KMS-11 (cell line): ENCODE results near the gene GP9.

ENCODE experiments used
- H2AFZ ChIP-seq: fragments of 200-600 bp; sonication (generic); 2 replicates; pipeline ENCODE4 v1.6.1; 2016; ENCODE audit warnings: antibody characterized with exemption, mixed run types, low read depth
- H3K27ac ChIP-seq: fragments of 200-600 bp; sonication (generic); 2 replicates; pipeline ENCODE4 v1.6.1; 2016; ENCODE audit warnings: mild to moderate bottlenecking, mixed run types
- H3K27me3 ChIP-seq: fragments of 200-600 bp; sonication (generic); 2 replicates; pipeline ENCODE4 v1.6.1; 2017; ENCODE audit warnings: mild to moderate bottlenecking, low read depth, mixed run types, moderate library complexity; ENCODE audit not compliant: insufficient read depth
- H3K36me3 ChIP-seq: fragments of 200-600 bp; sonication (generic); 2 replicates; pipeline ENCODE4 v1.6.1; 2017; ENCODE audit warnings: mild to moderate bottlenecking, mixed run types; ENCODE audit not compliant: insufficient read depth
- H3K4me1 ChIP-seq: fragments of 200-600 bp; sonication (generic); 2 replicates; pipeline ENCODE4 v1.6.1; 2016; ENCODE audit warnings: mild to moderate bottlenecking, low read depth, mixed run types; ENCODE audit not compliant: poor library complexity, severe bottlenecking
- H3K4me2 ChIP-seq: fragments of 200-600 bp; sonication (generic); 2 replicates; pipeline ENCODE4 v1.7.0; 2016; ENCODE audit warnings: mild to moderate bottlenecking, mixed run types
- H3K4me3 ChIP-seq: fragments of 200-600 bp; sonication (generic); IDR thresholded peaks from 2 replicates; pipeline ENCODE4 v1.6.1; 2017; ENCODE audit warnings: low read depth, low read length, mixed read lengths; ENCODE audit not compliant: insufficient read depth
- H3K79me2 ChIP-seq: fragments of 200-600 bp; sonication (generic); 2 replicates; pipeline ENCODE4 v1.6.1; 2016; ENCODE audit warnings: low read depth, mixed run types; ENCODE audit not compliant: insufficient read depth
- H3K9ac ChIP-seq: fragments of 200-600 bp; sonication (generic); 2 replicates; pipeline ENCODE4 v1.6.1; 2016; ENCODE audit warnings: mild to moderate bottlenecking, mixed run types
- H4K20me1 ChIP-seq: fragments of 200-600 bp; sonication (generic); 2 replicates; pipeline ENCODE4 v1.6.1; 2016; ENCODE audit warnings: mild to moderate bottlenecking, mixed run types; ENCODE audit not compliant: insufficient read depth
- CTCF ChIP-seq: fragments of 200-600 bp; sonication (generic); conservative IDR thresholded peaks from 2 replicates; pipeline ENCODE4 v1.6.1; 2017; ENCODE audit warnings: low read depth, mild to moderate bottlenecking, antibody characterized with exemption, low read length, moderate library complexity, mixed read lengths

Gene GP9

GRCh38 chr3:129047553-129047839, 13.1 kb upstream of the GP9 start:
- Histone ChIP-seq H3K9ac (no peak overlapping the region), H3K4me1 (no peaks in the 10 kb centered on the region), H3K27me3 (no peaks in the 10 kb centered on the region), H3K27ac (no peak overlapping the region), H3K79me2 (no peaks in the 10 kb centered on the region), H2AFZ (no peak overlapping the region), H3K36me3 (no peaks in the 10 kb centered on the region), H4K20me1 (no peaks in the 10 kb centered on the region), H3K4me3 (no peak overlapping the region), H3K4me2 (no peak overlapping the region)
- no peak for TF ChIP-seq CTCF

- Histone ChIP-seq H3K4me2 (no peak overlapping the region), H3K4me1 (peaks cover 11% of the 10 kb centered on the region), H3K79me2 (no peaks in the 10 kb centered on the region), H4K20me1 (no peaks in the 10 kb centered on the region), H3K36me3 (no peaks in the 10 kb centered on the region), H3K27ac (no peak overlapping the region), H3K9ac (no peak overlapping the region), H3K4me3 (no peak overlapping the region), H3K27me3 (no peaks in the 10 kb centered on the region), H2AFZ (no peak overlapping the region)
- no peak for TF ChIP-seq CTCF
Measured at GRCh38 chr3:129050556-129051295, 9.9 kb upstream of the GP9 start.

- Histone ChIP-seq H3K27me3 (no peaks in the 10 kb centered on the region), H3K27ac (no peak overlapping the region), H3K36me3 (no peaks in the 10 kb centered on the region), H3K9ac (no peak overlapping the region), H2AFZ (no peak overlapping the region), H3K4me1 (peaks cover 11% of the 10 kb centered on the region), H3K4me3 (no peak overlapping the region), H4K20me1 (no peaks in the 10 kb centered on the region), H3K79me2 (no peaks in the 10 kb centered on the region), H3K4me2 (no peak overlapping the region)
- no peak for TF ChIP-seq CTCF
Measured at GRCh38 chr3:129051871-129052340, 8.7 kb upstream of the GP9 start.

GRCh38 chr3:129052675-129053074, 7.9 kb upstream of the GP9 start:
- Histone ChIP-seq H3K4me3 (no peak overlapping the region), H3K79me2 (no peaks in the 10 kb centered on the region), H3K27me3 (no peaks in the 10 kb centered on the region), H3K4me1 (peaks cover 12% of the 10 kb centered on the region), H3K36me3 (no peaks in the 10 kb centered on the region), H3K9ac (no peak overlapping the region), H3K27ac (no peak overlapping the region), H4K20me1 (no peaks in the 10 kb centered on the region), H2AFZ (no peak overlapping the region), H3K4me2 (no peak overlapping the region)
- no peak for TF ChIP-seq CTCF
